ENCODE results near the gene MYO16.

DNA sequence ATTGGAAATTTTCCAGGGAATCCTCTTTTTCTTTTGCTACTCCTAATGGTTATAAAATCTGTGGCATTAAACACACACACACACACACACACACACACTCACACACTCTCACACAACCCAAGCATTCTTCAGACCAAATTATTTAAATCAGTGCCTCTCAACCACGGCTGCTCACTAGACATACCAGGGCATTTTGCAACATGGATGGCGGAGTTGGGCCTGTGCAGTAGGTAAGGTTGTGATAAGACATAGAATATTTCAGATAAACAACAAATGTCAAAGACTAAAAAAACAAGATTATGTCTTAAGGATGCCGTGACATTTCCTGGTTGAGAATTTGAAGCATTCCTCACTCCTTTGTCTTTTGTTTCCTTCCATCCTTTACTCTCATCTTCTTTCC, 443.1 kb downstream of the MYO16 start:
- TF ChIP-seq, protein P1, sequence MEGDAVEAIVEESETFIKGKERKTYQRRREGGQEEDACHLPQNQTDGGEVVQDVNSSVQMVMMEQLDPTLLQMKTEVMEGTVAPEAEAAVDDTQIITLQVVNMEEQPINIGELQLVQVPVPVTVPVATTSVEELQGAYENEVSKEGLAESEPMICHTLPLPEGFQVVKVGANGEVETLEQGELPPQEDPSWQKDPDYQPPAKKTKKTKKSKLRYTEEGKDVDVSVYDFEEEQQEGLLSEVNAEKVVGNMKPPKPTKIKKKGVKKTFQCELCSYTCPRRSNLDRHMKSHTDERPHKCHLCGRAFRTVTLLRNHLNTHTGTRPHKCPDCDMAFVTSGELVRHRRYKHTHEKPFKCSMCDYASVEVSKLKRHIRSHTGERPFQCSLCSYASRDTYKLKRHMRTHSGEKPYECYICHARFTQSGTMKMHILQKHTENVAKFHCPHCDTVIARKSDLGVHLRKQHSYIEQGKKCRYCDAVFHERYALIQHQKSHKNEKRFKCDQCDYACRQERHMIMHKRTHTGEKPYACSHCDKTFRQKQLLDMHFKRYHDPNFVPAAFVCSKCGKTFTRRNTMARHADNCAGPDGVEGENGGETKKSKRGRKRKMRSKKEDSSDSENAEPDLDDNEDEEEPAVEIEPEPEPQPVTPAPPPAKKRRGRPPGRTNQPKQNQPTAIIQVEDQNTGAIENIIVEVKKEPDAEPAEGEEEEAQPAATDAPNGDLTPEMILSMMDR (IDR thresholded peaks at IDR 0.05), result no peak
- no peak for TF ChIP-seq POLR2A (IDR thresholded peaks at IDR 0.05)
